ENCODE results near the gene SLC5A2.

DNA sequence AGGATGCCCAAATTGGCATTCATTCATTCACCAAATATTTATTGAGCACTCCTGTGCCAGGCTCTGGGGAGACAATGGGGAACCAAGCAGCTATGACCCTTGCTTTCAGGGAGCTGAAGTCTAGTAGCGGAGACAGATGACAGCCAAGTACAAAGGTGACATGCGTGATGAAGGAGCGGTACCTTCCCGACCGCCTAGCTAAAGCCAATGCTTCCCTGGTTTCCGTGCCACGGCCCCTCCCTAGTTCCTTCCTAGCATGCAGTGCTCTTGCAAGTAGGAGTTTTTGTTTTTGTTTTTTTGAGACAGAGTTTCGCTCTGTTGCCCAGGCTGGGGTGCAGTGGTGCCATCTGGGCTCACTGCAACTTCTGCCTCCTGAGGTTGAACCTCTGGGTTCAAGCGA is 3.2 kb upstream of the SLC5A2 start:
- TF ChIP-seq, protein P1, sequence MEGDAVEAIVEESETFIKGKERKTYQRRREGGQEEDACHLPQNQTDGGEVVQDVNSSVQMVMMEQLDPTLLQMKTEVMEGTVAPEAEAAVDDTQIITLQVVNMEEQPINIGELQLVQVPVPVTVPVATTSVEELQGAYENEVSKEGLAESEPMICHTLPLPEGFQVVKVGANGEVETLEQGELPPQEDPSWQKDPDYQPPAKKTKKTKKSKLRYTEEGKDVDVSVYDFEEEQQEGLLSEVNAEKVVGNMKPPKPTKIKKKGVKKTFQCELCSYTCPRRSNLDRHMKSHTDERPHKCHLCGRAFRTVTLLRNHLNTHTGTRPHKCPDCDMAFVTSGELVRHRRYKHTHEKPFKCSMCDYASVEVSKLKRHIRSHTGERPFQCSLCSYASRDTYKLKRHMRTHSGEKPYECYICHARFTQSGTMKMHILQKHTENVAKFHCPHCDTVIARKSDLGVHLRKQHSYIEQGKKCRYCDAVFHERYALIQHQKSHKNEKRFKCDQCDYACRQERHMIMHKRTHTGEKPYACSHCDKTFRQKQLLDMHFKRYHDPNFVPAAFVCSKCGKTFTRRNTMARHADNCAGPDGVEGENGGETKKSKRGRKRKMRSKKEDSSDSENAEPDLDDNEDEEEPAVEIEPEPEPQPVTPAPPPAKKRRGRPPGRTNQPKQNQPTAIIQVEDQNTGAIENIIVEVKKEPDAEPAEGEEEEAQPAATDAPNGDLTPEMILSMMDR (conservative IDR thresholded peaks at IDR 0.05; ENCODE audit: low read length): no peak
- no peak for TF ChIP-seq EZH2phosphoT487 (IDR thresholded peaks at IDR 0.05; ENCODE audit: borderline replicate concordance, low read depth, low read length)

All from OCI-LY7 (cell line).